HCT116 (cell line): Measurements from ENCODE around the gene C1QA. TPM values are rescaled to one million over a fixed set of nuclear protein-coding genes. Genes with fewer than 3 reads are reported as not detected.

Experiments used
- ATAC-seq: fragments of 200-7000 bp; cut with Tn5 transposase; 2 replicates; pipeline ENCODE4 v1.9.1; 2020; ENCODE audit warnings: mild to moderate bottlenecking, moderate library complexity
- BruUV-seq: library from RNA; stranded (reverse); fragments of 400-500 nt; replicated peaks from 2 replicates; lab custom pipeline; 2021; lab: Mats Ljungman, UMichigan
- CTCF ChIA-PET: fragments of 300-600 bp; sonication (Branson Sonifier 250); formaldehyde crosslinking; loops from one replicate; lab custom pipeline; 2021; ENCODE audit warnings: antibody characterized with exemption; lab: Charles Lee
- POLR2A ChIA-PET: fragments of 300-600, 350-600 bp; sonication (Branson Sonifier 250); formaldehyde crosslinking; loops from one replicate; lab custom pipeline; 2021; ENCODE audit warnings: antibody characterized with exemption; lab: Charles Lee
- RAD21 ChIA-PET, 2 experiments: fragments of 300-600 bp; sonication (Branson Sonifier 250); formaldehyde crosslinking; loops; one replicate each; lab custom pipeline; 2023; ENCODE audit warnings: low total read pairs in 2 of 2; ENCODE audit not compliant: uncharacterized antibody in 2 of 2, unreplicated experiment in 2 of 2, low non-redundant PET in 1 of 2; lab: Charles Lee
- DNase-seq: peaks from one replicate; pipeline ENCODE4 v3.0.0-alpha.2; 2010; ENCODE audit warnings: low read depth, low spot score
- H2AFZ ChIP-seq: fragments of 200-600 bp; shearing (Covaris generic), sonication (generic); 2 replicates; pipeline ENCODE4 v1.6.1; 2017; ENCODE audit warnings: low read depth, mixed run types, mixed read lengths, antibody characterized with exemption, low read length; ENCODE audit not compliant: poor library complexity, severe bottlenecking
- H3K27ac ChIP-seq: 2 replicates; pipeline ENCODE4 v1.5.1; 2012; ENCODE audit warnings: low read depth, low read length
- H3K27me3 ChIP-seq: fragments of 200-600 bp; sonication (generic); 2 replicates; pipeline ENCODE4 v1.6.1; 2016; ENCODE audit warnings: mixed run types, low read length, mixed read lengths; ENCODE audit not compliant: insufficient read depth
- H3K36me3 ChIP-seq, 2 experiments: fragments of 200-500 bp in 1 of 2; fragments of 200-600 bp in 1 of 2; sonication (Bioruptor generic) in 1 of 2; sonication (generic) in 1 of 2; 2 replicates each; pipeline versions ENCODE4 v1.5.1 to v1.6.1; 2014 to 2016; ENCODE audit warnings: low read length in 2 of 2, inconsistent platforms in 1 of 2, mixed read lengths in 1 of 2, mixed run types in 1 of 2; ENCODE audit not compliant: insufficient read depth in 2 of 2, control insufficient read depth in 1 of 2
- H3K4me1 ChIP-seq, 2 experiments: fragments of 200-600 bp in 1 of 2; sonication (generic) in 1 of 2; 2 replicates each; pipeline versions ENCODE4 v1.5.1 to v1.6.1; 2012 to 2017; ENCODE audit warnings: low read length in 2 of 2, inconsistent platforms in 1 of 2, mild to moderate bottlenecking in 1 of 2, mixed read lengths in 1 of 2, mixed run types in 1 of 2, moderate library complexity in 1 of 2; ENCODE audit not compliant: insufficient read depth in 2 of 2, control insufficient read depth in 1 of 2
- H3K4me2 ChIP-seq: fragments of 200-600 bp; sonication (generic); 2 replicates; pipeline ENCODE4 v1.6.1; 2017; ENCODE audit warnings: mixed run types, low read length, mixed read lengths
- H3K4me3 ChIP-seq, 2 experiments: fragments of 200-600 bp in 1 of 2; sonication (generic) in 1 of 2; replicated peaks in 1 of 2; 2 replicates each; pipeline ENCODE4 v1.5.1; 2011 to 2016; ENCODE audit warnings: low read length in 2 of 2, control low read depth in 1 of 2, low read depth in 1 of 2, mild to moderate bottlenecking in 1 of 2, mixed read lengths in 1 of 2, mixed run types in 1 of 2
- H3K79me2 ChIP-seq: fragments of 200-600 bp; sonication (generic); 2 replicates; pipeline ENCODE4 v1.6.1; 2017; ENCODE audit warnings: mild to moderate bottlenecking, mixed run types, low read length, moderate library complexity, mixed read lengths; ENCODE audit not compliant: insufficient read depth
- H3K9ac ChIP-seq: fragments of 200-600 bp; sonication (generic); 2 replicates; pipeline ENCODE4 v1.6.1; 2016; ENCODE audit warnings: low read length, mixed read lengths
- H3K9me2 ChIP-seq: fragments of 200-600 bp; sonication (generic), shearing (Covaris generic); 2 replicates; pipeline ENCODE4 v1.6.1; 2017; ENCODE audit warnings: mixed run types, mild to moderate bottlenecking, moderate library complexity; ENCODE audit not compliant: insufficient read depth
- H3K9me3 ChIP-seq, 2 experiments: fragments of 200-500 bp in 1 of 2; fragments of 200-600 bp in 1 of 2; sonication (Bioruptor generic) in 1 of 2; sonication (generic) in 1 of 2; 2 replicates each; pipeline ENCODE4 v1.6.1; 2014 to 2017; ENCODE audit warnings: low read length in 2 of 2, mixed read lengths in 2 of 2, inconsistent platforms in 1 of 2, low read depth in 1 of 2, mild to moderate bottlenecking in 1 of 2, mixed run types in 1 of 2, moderate library complexity in 1 of 2; ENCODE audit not compliant: control insufficient read depth in 1 of 2, insufficient read depth in 1 of 2
- H4K20me1 ChIP-seq: fragments of 200-600 bp; sonication (generic), shearing (Covaris generic); 2 replicates; pipeline ENCODE4 v1.6.1; 2017; ENCODE audit warnings: mixed run types, mild to moderate bottlenecking, moderate library complexity; ENCODE audit not compliant: insufficient read depth
- ATF3 ChIP-seq: IDR thresholded peaks from 2 replicates; pipeline ENCODE4 v1.6.1; 2012
- CBX3 ChIP-seq: IDR thresholded peaks from 2 replicates; pipeline ENCODE4 v1.6.1; 2012; ENCODE audit warnings: low read depth
- CTCF ChIP-seq, 3 experiments: fragments of 200-600 bp in 1 of 3; sonication (generic) in 1 of 3; IDR thresholded peaks in 2 of 3; conservative IDR thresholded peaks in 1 of 3; 2 replicates each; pipeline ENCODE4 v1.5.1; 2012 to 2017; ENCODE audit warnings: low read depth in 2 of 3, low read length in 2 of 3, antibody characterized with exemption in 1 of 3, borderline replicate concordance in 1 of 3, control low read depth in 1 of 3, mild to moderate bottlenecking in 1 of 3, mixed read lengths in 1 of 3, mixed run types in 1 of 3, moderate library complexity in 1 of 3; ENCODE audit not compliant: insufficient read depth in 1 of 3
- EGR1 ChIP-seq: IDR thresholded peaks from 2 replicates; pipeline ENCODE4 v1.6.1; 2012; ENCODE audit warnings: low read depth
- ELF1 ChIP-seq: IDR thresholded peaks from 2 replicates; pipeline ENCODE4 v1.6.1; 2012; ENCODE audit warnings: low read depth, borderline replicate concordance
- EZH2phosphoT487 ChIP-seq: fragments of 200-600 bp; IDR thresholded peaks from 2 replicates; pipeline ENCODE4 v1.6.1; 2018; ENCODE audit warnings: antibody characterized with exemption, borderline replicate concordance
- JUND ChIP-seq: IDR thresholded peaks from 2 replicates; pipeline ENCODE4 v1.6.1; 2012
- MAX ChIP-seq: IDR thresholded peaks from 2 replicates; pipeline ENCODE4 v1.6.1; 2012
- POLR2A ChIP-seq: IDR thresholded peaks from 2 replicates; pipeline ENCODE4 v1.7.0; 2011; ENCODE audit warnings: borderline replicate concordance; ENCODE audit not compliant: insufficient read depth, insufficient read length; ENCODE audit errors: extremely low read depth
- RAD21 ChIP-seq: IDR thresholded peaks from 2 replicates; pipeline ENCODE4 v1.6.1; 2012; ENCODE audit warnings: low read depth, mild to moderate bottlenecking
- REST ChIP-seq: IDR thresholded peaks from 2 replicates; pipeline ENCODE4 v1.6.1; 2012; ENCODE audit warnings: low read depth
- SIN3A ChIP-seq: IDR thresholded peaks from 2 replicates; pipeline ENCODE4 v1.6.1; 2012; ENCODE audit warnings: low read depth
- TCF7L2 ChIP-seq: IDR thresholded peaks from 2 replicates; pipeline ENCODE4 v1.7.0; 2011; ENCODE audit warnings: borderline replicate concordance, inconsistent platforms; ENCODE audit not compliant: insufficient read depth, insufficient read length; ENCODE audit errors: extremely low read depth
- YY1 ChIP-seq: IDR thresholded peaks from 2 replicates; pipeline ENCODE4 v1.6.1; 2011; ENCODE audit warnings: low read length, low read depth, moderate library complexity, mild to moderate bottlenecking; ENCODE audit not compliant: insufficient replicate concordance; ENCODE audit errors: extremely low read depth
- ZFX ChIP-seq: fragments of 450-650 bp; IDR thresholded peaks from 2 replicates; pipeline ENCODE4 v1.6.1; 2017
- ZNF274 ChIP-seq: fragments of 200-500 bp; sonication (Bioruptor generic); IDR thresholded peaks from 2 replicates; pipeline ENCODE4 v1.6.1; 2014; ENCODE audit warnings: mild to moderate bottlenecking, low read depth, low read length, inconsistent platforms
- intact Hi-C: fragments of 100-400 bp; cut with micrococcal nuclease; formaldehyde crosslinking; loops from 2 replicates; pipeline ENCODE4 v1.10.0; 2022
- total RNA-seq: library from RNA; stranded (reverse); gene quantifications from one replicate; pipeline ENCODE4 v1.2.1, GENCODE V29; 2021; ENCODE audit not compliant: unreplicated experiment

The C1QA gene
- total RNA-seq, 1 experiment from 2014 or later = 0.91 TPM

- no peak for TF ChIP-seq SIN3A
- TF ChIP-seq JUND = no peak
- no peak for TF ChIP-seq EZH2phosphoT487
- TF ChIP-seq MAX = no peak
- TF ChIP-seq, all 23 proteins: peak for 0
Observed at GRCh38 chr1:22645931-22646330, 9.5 kb downstream of the C1QA start (continued).

GRCh38 chr1:22646384-22646783 is 10.0 kb downstream of the C1QA start:
- no peak overlapping the region for H3K4me2 ChIP-seq
- CTCF ChIA-PET = no interaction called here
- RAD21 ChIA-PET = no interaction called here

More at GRCh38 chr1:22646384-22646783, 10.0 kb downstream of the C1QA start:
- no peaks in the 10 kb centered on the region for H3K9me3 ChIP-seq
- H3K9me2 ChIP-seq = no peaks in the 10 kb centered on the region
- H3K4me3 ChIP-seq = no peak overlapping the region
- no TSS peak for BruUV-seq
- H3K9ac ChIP-seq = no peak overlapping the region
- POLR2A ChIA-PET = no interaction called here
- H4K20me1 ChIP-seq = no peaks in the 10 kb centered on the region
- H3K27ac ChIP-seq = no peak overlapping the region
- TF ChIP-seq ATF3 (no peak), ZFX (no peak), EGR1 (no peak), EZH2phosphoT487 (no peak), YY1 (no peak), SIN3A (no peak), ELF1 (no peak), CTCF (IDR thresholded peaks at IDR 0.05 in 2 of 3, conservative IDR thresholded peaks at IDR 0.05 in 1 of 3; ENCODE audit: borderline replicate concordance in 1 of 3, insufficient read depth in 1 of 3, low read depth in 2 of 3, low read length in 2 of 3) (no peak), RAD21 (no peak), CBX3 (no peak), JUND (no peak), TCF7L2 (no peak), POLR2A (no peak), REST (no peak), ZNF274 (no peak)
- H3K27me3 ChIP-seq = no peaks in the 10 kb centered on the region
- H3K4me1 ChIP-seq = no peaks in the 10 kb centered on the region
- intact Hi-C loops = no loop called here
- no peak overlapping the region for H2AFZ ChIP-seq
- H3K79me2 ChIP-seq = no peaks in the 10 kb centered on the region
- no peaks in the 10 kb centered on the region for H3K36me3 ChIP-seq
- no peak for DNase-seq
- ATAC-seq = no peak
